ENCODE data around the gene RNF146.
"Not testable (repeated sequence)": the region's sequence is repeated elsewhere in the genome, so short reads cannot be mapped to it uniquely, and the experiment has no call there.

The RNF146 gene, protein sequence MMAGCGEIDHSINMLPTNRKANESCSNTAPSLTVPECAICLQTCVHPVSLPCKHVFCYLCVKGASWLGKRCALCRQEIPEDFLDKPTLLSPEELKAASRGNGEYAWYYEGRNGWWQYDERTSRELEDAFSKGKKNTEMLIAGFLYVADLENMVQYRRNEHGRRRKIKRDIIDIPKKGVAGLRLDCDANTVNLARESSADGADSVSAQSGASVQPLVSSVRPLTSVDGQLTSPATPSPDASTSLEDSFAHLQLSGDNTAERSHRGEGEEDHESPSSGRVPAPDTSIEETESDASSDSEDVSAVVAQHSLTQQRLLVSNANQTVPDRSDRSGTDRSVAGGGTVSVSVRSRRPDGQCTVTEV

DNA sequence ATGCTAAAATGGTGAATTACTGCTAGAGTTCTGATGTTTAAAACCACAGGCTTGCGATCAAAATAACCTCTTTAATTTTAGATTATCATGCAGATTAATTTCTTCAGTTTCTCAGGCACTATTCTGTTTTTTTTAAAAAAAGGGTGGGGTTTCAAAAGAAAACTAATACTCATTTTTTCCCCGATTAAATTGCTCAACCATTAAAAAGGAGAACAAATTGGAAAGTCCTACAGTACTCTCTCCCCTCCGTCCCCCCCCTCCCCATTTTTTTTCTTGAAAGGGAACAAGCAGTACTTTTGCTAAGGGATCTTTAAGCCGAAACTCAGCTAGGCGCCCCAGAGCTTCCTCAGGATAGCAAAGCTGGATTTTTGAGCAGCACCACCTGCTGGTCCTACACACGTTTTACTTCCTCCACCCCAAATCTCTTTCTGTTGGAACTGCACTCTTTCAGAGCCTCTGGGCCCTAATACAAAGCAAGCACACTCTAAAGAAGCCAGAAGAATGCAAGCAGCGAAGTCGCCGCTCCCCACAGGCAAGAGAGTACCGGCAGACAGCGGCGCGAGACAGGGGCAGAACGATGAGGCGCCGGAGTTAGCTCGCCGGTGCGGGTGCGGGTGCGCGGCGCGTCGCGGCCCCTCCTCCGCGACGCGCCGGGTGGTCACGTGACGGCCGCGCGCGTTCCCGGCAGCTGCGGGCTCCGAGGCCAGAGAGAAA is at the start of gene RNF146:
RNF146 (plus strand) TSS at position 687 of the 714 bp plus-strand sequence. CDS start 13,475 bp downstream, outside the sequence.
- no peak for FAIRE-seq

DNA sequence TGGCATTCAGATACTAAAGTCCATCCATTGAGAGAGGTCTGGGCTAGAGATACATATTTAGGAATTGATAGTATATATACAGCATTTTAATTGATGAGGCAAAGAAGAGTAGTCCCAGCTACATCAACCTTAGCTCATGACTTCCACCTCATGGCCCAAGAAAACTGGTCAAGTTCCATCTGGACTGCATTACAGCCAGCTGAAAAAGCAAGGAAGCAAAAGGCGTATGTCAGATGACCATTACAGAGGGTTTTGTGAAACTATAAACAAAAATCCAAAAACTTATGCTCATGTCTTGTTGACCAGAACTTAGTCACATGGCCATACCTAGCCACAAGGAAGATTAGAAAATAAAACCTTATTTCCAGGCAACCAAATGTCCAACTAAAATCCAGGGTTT is 46.8 kb upstream of the RNF146 start:
- no peak for FAIRE-seq

DNA sequence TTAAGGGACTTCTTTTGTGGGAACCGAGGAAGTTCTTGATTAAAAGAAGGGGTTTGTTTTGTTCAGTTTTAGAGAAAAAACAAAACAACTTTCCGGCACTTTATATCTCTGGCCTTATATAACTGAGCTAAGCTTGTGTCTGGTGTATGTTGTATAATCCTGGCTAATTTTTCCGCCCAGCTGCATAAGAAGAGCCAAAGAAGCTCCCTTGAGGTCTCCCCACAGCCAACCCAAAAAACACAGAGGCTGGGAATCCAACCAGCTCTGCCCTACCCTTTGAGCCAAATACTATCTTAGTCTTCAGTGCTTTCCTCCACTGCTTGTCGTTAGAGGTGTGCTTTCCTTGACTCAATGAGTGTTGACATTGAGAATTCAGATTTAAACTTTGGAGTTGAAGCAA is 45.5 kb upstream of the RNF146 start:
- FAIRE-seq, result no peak

DNA sequence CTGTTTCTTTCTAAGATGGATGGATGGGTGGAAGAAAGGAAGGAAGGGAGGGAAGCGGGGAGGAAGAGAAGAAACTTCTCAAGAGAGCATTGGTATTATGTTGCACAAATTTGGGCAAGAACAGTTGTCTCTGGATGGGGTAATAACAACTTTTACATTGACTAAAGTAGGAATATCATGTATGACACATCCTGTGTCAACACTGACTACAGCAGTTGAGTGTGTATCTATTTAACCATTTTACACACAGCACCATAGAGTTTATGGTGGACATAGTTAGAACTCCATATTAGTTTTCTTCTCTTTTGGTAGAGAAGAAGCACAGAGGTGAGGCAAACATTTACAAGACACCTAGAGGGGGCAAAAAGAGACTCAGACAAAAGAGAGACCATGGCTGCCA is 44.2 kb upstream of the RNF146 start:
- no peak for FAIRE-seq

DNA sequence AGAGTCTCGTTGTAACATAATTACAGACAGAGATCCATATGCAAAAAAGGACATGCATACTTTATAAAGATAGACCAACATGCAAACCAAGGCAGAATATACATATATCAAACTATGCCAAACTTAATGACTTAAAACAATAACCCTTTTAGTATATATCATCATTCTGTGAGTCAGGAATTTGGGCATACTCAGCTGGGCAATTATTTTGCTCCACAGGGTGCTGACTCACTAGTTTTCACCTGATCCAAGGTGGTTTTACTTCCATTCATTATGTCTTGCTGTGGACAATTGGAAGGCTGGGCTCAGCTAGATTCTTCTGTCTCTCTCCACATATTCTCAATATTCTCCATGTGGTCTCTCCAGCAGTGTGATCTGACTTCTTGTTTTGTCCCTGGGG is 41.2 kb upstream of the RNF146 start:
- no peak for FAIRE-seq

DNA sequence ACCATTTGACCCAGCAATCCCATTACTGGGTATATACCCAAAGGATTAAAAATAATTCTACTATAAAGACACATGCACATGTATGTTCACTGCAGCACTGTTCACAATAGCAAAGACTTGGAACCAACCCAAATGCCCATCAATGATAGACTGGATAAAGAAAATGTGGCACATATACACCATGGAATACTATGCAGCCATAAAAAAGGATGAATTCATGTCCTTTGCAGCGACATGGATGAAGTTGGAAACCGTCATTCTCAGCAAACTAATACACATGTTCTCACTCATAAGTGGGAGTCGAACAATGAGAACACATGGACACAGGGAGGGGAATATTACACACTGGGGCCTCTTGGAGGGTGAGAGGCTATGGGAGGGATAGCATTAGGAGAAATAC is 32.8 kb upstream of the RNF146 start:
- FAIRE-seq, result not testable (repeated sequence)

DNA sequence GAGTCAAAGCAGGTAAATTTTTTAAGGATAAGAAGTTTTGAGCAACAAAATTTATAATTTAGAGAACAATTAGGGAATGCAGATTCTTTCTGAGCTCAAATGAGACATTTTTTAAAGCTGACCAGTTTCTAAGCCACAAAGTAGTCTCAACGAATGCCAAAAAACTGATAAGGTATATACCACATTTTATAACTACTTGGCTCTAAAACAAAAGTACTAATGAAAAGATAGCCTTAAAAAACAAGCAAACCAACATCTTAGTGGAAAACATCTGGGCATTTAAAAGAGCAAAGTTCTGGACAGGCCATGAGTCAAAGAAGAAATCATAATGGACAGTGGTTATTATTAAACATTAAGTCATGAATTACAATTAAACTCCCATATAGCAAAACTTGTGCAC is 23.2 kb upstream of the RNF146 start:
- FAIRE-seq, result no peak

DNA sequence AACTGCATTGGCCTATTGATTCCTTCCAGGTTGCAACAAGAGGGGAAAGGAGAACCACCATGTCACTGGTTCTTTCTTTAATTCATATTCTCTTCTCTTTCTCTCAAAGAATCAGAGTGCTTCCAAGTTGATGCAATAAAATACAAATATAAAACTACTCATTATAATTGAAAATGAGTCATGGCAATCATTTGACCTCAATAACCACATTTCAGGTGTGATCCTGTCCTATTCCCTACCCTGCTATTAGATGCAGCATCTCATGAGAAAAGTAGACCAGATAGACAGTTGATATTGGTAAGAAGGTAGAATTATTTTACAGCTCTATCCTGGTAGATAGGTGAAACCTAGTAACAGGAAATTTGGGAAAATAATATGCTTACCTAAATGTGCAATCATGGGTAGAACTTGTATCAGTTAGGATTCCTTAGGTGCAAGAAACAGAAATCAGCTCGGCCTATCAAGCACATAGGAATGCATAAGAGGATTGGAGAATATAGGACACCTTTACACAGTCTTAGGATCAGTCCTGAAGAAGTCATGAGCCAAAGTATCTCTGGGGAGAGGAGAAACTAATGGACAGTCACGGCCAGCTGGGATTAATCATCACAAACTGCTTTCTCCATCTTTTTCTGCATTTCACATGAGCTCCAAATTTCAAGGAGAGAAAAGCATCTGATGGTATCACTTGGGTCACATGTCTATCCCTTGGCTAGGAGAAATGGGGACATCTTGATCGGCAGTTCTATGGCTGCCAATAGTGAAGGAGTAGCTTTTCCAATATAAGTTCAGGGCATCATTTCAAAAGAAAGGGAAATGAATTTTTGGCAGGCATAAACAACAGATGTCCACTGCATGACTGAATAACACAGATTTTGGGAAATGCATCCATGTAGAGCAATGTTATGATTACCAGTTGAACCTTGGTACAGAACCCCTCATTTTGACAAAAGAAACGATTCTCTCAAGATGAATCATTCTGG is 19.3 kb upstream of the RNF146 start:
- no peak for FAIRE-seq

DNA sequence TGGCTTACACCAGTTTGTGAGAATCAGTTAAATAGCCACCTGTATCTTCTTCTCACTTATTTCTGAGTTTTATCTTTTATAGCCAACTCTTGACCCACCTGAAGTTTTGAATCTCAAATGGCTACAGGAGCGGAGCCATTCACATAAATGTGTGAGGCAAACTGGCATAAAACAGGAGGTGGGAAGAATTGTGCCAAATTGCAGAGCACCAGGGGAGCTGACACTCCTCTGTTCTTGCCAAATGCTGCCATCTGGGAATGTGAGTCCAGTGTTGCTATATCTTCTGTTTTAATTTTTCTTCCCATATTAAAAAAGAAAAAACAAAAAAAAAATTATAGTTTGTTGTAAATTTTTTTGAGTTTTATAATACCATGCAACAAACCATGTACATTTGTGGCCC is 17.0 kb upstream of the RNF146 start:
- no peak for FAIRE-seq

DNA sequence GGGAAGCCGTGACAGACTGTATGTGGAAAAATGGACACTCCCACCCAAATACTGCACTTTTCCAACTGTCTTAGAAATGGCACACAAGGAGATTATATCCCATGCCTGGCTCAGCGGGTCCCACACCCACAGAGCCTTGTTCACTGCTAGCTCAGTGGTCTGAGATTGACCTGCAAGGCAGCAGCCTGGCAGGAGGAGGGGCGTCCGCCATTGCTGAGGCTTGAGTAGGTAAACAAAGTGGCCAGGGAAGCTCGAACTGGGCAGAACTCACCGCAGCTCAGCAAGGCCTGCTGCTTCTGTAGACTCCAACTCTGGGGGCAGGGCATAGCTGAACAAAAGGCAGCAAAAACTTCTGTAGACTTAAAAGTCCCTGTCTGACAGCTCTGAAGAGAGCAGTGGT is 11.4 kb upstream of the RNF146 start:
- FAIRE-seq, result no peak

DNA sequence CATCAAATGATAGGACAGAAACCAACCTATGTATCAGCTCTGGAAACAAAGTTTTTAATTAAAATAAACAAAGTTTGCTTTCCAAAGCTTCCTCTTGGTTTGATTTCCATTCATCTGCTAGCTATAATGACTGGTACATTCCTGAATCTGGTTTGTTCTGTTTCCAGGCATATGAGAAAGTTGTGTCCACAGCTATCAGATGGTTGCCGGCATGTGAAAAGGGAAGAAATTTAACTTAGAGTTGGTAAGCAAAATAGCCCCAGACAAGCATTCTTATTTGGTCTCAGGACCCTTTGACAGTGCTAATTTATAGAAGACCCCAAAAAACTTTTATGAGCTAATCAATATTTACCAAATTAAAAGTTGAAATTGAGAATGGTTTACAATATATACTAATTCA is 3.8 kb upstream of the RNF146 start:
- no peak for FAIRE-seq

DNA sequence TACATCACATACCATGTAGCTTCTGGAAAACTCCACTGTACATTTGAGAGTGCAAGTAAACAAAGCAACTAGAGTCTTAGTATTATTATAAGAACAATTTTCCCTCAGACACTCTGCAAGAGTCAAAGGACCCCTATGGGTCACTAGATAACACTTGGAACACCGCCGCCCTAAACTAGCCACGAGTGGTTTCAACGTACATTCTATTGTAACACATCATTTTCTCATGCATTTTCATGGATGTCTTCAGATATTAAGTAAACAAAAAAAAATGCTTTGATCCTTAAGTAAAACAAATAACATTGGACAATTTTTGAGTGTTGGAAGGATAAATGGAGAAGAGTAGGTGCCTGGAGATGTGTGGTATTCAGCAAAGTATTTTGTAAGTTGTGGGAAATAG is 3.2 kb upstream of the RNF146 start:
- FAIRE-seq, result no peak

DNA sequence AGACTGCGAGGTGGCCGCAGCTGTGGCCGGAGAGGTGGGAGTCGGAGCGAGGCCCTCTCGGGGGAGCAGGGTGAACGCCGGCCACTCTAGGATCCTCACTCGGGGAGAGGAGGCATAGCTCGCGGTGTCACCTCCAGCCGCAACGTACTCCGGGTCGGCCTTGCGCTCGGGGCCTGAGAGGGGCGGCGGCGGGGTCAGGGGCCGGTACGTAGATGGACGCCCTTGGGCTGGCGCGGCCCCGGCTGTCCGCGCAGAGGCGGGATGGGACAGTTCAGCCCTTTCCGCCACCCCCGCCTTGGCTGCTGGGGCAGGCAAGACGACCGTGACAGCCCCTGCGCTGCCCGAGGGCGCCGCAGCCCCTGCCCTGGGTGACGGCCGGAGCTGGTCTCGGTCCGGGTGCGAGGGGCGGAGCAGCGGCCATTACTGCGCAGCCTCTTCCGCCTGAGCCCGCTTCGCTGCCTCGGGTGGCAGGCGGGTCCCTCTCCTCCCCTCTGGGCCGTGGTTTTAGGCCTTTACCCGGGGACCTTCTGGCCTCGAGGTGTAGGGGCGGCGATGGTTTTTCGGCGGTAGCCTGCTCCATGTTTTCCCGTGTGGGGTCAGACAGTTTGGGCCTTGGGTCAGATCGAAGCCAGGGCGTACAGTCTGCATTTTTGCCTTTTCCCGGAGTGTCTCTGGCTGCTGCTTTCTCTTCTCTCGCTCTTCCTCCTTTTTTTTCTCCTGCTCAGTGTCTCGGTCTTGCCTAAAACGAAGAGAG is 405 bp downstream of the RNF146 start:
- FAIRE-seq, result no peak

DNA sequence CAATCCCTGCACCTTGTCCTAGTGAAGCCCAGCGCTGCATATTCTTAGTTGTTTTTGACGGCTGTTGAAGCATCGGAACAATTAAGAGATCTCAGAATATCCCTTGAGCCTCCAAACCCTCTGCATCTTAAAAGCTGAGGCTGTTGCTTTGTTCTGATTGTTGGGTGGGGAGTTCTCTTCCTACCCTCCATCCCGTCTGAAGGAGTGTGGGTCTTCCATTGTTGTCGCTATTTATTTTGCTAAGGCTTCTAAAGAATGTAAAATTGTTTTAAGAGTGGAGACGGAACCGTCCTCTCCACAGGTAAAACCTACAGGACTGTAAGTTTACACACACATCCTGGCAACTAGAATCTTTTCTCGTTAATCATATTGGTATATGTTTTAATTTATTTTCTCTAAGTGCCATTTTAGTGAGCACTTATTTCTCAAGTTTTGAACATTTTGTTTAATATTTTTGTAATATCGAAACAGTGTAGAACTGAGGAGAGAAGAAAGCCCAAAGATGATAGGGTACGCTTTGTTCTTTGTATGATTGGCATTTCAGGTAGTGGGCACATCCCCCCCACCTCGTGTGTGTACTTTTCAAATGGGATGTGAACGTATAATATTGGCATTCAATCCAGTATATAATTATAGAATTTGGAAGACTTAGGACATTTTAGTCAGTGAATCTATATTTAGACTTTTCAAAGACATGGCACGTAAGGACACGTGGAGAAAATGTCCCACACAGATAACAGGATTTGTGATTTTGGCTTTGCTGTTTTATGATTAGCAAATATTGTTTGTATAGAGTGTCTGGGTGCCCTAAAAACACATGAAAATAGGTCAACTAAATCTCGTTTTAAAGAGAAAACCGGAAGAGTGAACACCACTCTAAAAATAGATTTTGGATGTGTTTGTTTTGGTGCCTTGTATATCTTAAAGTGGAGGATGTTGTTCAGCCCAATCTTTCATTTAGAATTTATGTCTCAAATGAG is 1.3 kb downstream of the RNF146 start:
- no peak for FAIRE-seq

DNA sequence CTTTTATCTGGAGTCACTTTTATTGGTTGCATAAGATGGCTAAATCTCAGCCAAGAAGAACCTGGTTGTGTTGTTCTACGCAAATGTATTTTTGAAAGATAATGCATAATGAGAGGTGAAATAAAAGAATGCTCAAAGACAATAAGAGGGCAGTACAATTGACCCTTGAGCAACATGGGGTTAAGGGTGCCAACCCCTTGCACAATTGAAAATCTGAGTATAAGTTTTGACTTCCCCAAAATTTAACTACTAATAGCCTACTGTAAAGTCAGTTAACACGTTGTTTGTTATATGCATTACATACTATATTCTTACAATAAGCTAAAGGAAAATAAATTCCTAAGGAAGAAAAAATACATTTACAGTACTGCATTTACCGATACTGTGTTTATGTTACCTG is 5.9 kb downstream of the RNF146 start:
- no peak for FAIRE-seq

DNA sequence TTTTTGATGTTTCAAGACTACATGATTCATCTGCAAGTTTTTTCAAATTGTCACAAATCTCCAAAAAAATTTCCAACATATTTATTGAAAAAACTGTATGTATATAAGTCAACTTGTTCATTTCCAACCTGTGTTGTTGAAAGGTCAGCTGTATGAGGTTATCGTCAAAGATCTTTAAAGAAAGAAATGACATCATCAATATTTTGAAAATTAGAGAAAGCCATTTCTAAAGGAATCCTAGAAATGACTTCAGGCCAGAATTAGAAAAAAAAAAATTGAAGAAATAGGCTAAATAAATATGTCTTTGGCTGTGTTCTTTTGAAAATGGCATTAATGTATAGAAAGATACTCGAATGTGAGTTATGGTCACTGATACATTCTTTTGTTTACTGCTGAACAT is 6.8 kb downstream of the RNF146 start:
- FAIRE-seq, result no peak

DNA sequence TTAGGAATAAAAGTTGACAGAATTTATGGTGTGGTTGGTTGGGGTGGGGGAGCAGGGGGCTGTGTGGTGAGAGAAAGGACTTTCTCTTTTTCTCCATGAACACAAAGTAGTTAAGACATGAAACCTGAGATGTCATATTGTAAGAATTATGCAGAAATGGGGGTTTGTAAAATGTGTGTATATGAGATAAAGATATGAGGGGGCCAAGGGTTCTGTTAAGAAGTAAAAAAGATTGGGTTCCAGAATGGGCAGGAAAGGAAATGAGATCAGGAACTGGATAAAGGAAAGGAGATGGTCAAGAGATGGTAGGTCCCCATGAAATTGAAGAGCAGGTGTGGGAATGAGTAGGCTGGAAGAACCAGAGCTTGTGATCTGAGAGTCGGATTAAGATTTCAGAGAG is 9.7 kb downstream of the RNF146 start:
- FAIRE-seq, result no peak

DNA sequence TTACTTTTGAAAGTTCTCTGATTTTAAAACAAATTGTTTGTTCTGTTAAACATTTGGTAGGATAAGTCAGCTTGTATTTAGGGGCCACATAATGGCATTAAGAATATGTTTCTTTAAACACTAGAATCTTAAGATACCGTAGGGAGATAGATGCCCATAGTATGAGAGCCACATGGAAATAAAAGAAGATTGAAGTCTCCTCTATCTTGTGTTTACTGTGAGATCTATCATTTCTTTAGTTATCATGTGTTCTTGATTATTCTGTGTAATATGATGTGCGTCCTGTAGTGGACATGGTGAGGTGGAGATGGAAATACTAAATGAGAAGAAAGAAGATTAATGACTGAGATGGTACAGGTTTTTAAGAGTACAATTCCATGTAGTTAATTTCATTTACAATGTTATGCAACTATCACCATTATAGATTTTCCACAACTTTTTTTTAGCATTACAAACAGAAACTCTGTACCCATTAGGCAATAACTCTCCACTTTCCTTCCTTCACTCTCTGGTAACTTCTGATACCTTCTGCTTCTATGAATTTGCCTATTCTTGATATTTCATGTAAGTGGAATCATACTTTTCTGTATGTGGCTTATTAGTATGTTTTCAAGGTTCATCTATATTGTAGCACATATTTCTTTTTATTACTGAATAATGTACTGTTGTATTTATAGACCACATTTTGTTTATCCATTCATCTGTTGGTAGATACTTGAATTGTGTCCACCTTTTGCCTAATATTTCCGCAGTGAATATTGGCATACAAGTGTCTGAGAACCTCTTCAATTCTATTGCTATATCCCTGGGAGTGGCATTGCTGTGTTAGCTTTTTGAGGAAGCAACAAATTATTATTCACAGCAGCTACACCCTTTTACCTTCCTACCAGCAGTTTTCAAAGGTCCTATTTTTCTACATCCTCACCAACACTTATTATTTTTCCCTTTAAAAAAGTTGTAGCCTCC is 11.5 kb downstream of the RNF146 start:
- FAIRE-seq, result no peak

DNA sequence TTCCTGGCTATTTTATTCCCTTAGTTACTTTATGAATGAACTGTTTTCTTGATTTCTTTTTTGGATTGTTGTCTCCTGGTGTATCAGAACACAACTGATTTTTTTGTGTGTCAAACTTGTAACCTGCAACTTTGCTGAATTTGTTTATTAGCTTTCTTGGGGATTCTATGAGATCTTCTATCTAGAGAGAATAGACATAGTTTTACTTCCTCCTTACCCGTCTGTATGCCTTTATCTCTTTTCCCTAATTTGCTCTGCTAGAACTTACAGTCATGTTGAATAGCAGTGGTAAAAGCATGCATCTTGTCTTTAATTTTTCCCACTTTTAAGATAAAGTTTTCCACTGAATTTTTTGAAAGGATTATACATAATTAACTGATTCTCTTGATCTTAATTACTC is 13.2 kb downstream of the RNF146 start:
- FAIRE-seq, result no peak

DNA sequence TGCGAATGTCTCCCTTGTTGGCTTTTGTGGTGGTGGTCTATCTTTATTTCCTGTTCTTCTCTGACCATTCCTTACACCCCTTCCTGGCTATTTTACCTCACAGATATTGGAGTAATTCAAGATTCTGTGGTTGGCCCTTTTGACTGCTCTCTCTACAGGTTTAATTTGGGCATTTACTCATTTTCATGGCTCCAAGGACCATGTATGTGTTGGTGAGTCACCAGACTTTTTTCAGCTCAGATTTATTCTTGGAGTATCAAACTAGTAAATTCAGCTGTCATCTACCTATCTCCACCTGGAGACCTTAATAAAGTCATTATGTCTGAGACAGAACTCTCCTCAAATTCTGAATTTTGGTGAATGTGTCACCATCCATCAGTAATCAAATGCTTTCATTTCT is 15.5 kb downstream of the RNF146 start:
- no peak for FAIRE-seq

All from colon (tissue), 2 donors.